Measurements from ENCODE around the gene AMIGO1.
A peak's percentile ranks its signal among the peaks of the same experiment; 100 is the strongest.

Gene AMIGO1

GRCh38 chr1:109488201-109488600 is 21.3 kb downstream of the AMIGO1 start:
- no CpG with 5 or more reads among the region's 5 CpGs for WGBS (ENCODE audit: extremely low coverage, insufficient coverage, insufficient read length)
- Histone ChIP-seq H3K4me2 (ENCODE audit: low read length) (no peak overlapping the region), H3K9ac (ENCODE audit: low read length) (no peak overlapping the region), H3K14ac (ENCODE audit: low read length) (no peak overlapping the region), H3K27me3 (ENCODE audit: insufficient read depth, low read length) (no peaks in the 10 kb centered on the region), H4K8ac (ENCODE audit: low read depth, low read length) (no peak overlapping the region), H3K9me3 (ENCODE audit: insufficient read depth, low read depth, low read length) (no peaks in the 10 kb centered on the region), H3K4ac (ENCODE audit: low read depth, low read length) (no peak overlapping the region), H4K91ac (ENCODE audit: low read depth, low read length) (no peak overlapping the region), H3K18ac (ENCODE audit: low read length) (no peak overlapping the region), H3K36me3 (ENCODE audit: control insufficient read depth in 1 of 2, insufficient read depth in 2 of 2, low read length in 2 of 2) (peaks cover 16 to 20% of the 10 kb centered on the region in 2 experiments), H2AK5ac (ENCODE audit: low read length) (no peak overlapping the region), H2BK12ac (ENCODE audit: low read length) (no peak overlapping the region), H3K4me1 (ENCODE audit: control insufficient read depth in 1 of 2, insufficient read depth in 2 of 2, low read length in 2 of 2) (peaks cover 10 to 12% of the 10 kb centered on the region in 2 experiments), H2BK5ac (ENCODE audit: low read depth, low read length, poor library complexity) (no peak overlapping the region), H3K23ac (ENCODE audit: low read length) (no peak overlapping the region), H3K79me1 (ENCODE audit: low read length) (peaks cover 6% of the 10 kb centered on the region), H3K79me2 (ENCODE audit: control insufficient read depth, insufficient read depth, low read length, poor library complexity) (peaks cover 4% of the 10 kb centered on the region), H2AFZ (ENCODE audit: insufficient read depth, low read length, poor library complexity) (no peak overlapping the region), H3K27ac (ENCODE audit: low read depth, low read length) (no peak overlapping the region), H3K4me3 (ENCODE audit: low read depth, low read length) (no peak overlapping the region), H4K12ac (ENCODE audit: low read depth, low read length) (no peak overlapping the region), H2BK120ac (ENCODE audit: insufficient read depth, low read length, poor library complexity) (no peak overlapping the region)
- no peak for DNase-seq

DNA sequence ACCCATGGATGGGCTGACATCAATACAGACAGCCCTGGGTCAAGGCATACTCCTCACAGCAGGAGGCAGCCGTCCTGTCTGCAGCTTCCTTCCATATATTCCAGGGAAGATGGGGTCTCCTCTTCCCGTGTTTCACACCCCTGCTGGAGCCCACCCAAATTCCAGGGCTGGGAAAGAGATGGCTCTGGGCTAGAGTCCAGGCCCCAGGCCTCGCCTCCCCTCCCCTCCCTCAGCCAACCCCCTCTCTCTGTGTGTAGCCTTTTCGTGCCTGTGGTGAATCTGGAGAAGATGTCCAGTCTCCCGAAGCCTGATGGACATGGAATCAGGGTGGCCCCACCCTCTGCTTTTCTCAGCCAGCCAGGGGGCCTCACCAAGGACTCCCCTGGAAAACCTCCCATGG is 22.3 kb downstream of the AMIGO1 start:
- Histone ChIP-seq H3K27ac (ENCODE audit: low read depth, low read length) (no peak overlapping the region), H4K91ac (ENCODE audit: low read depth, low read length) (no peak overlapping the region), H3K4me1 (ENCODE audit: control insufficient read depth in 1 of 2, insufficient read depth in 2 of 2, low read length in 2 of 2) (peaks cover 11 to 15% of the 10 kb centered on the region in 2 experiments), H3K23ac (ENCODE audit: low read length) (no peak overlapping the region), H3K18ac (ENCODE audit: low read length) (no peak overlapping the region), H2BK120ac (ENCODE audit: insufficient read depth, low read length, poor library complexity) (no peak overlapping the region), H4K8ac (ENCODE audit: low read depth, low read length) (no peak overlapping the region), H2AFZ (ENCODE audit: insufficient read depth, low read length, poor library complexity) (no peak overlapping the region), H3K14ac (ENCODE audit: low read length) (no peak overlapping the region), H3K9me3 (ENCODE audit: insufficient read depth, low read depth, low read length) (no peaks in the 10 kb centered on the region), H3K4me3 (ENCODE audit: low read depth, low read length) (no peak overlapping the region), H3K79me2 (ENCODE audit: control insufficient read depth, insufficient read depth, low read length, poor library complexity) (peaks cover 4% of the 10 kb centered on the region), H3K4ac (ENCODE audit: low read depth, low read length) (no peak overlapping the region), H3K79me1 (ENCODE audit: low read length) (peaks cover 6% of the 10 kb centered on the region), H4K12ac (ENCODE audit: low read depth, low read length) (no peak overlapping the region), H3K4me2 (ENCODE audit: low read length) (no peak overlapping the region), H3K27me3 (ENCODE audit: insufficient read depth, low read length) (no peaks in the 10 kb centered on the region), H2BK5ac (ENCODE audit: low read depth, low read length, poor library complexity) (no peak overlapping the region), H2BK12ac (ENCODE audit: low read length) (no peak overlapping the region), H2AK5ac (ENCODE audit: low read length) (no peak overlapping the region), H3K9ac (ENCODE audit: low read length) (no peak overlapping the region), H3K36me3 (ENCODE audit: control insufficient read depth in 1 of 2, insufficient read depth in 2 of 2, low read length in 2 of 2) (peaks cover 16 to 20% of the 10 kb centered on the region in 2 experiments)
- WGBS (ENCODE audit: extremely low coverage, insufficient coverage, insufficient read length): no CpG with 5 or more reads among the region's 5 CpGs
- no peak for DNase-seq

- no peak overlapping the region for H3K9ac ChIP-seq (ENCODE audit: low read length)
- H2BK5ac ChIP-seq (ENCODE audit: low read depth, low read length, poor library complexity): no peak overlapping the region
- peaks cover 4% of the 10 kb centered on the region for H3K79me2 ChIP-seq (ENCODE audit: control insufficient read depth, insufficient read depth, low read length, poor library complexity)
- H3K23ac ChIP-seq (ENCODE audit: low read length): no peak overlapping the region
- H3K36me3 ChIP-seq (ENCODE audit: control insufficient read depth in 1 of 2, insufficient read depth in 2 of 2, low read length in 2 of 2): peaks cover 9 to 18% of the 10 kb centered on the region in 2 experiments
- H2BK120ac ChIP-seq (ENCODE audit: insufficient read depth, low read length, poor library complexity): no peak overlapping the region
- no peak overlapping the region for H2AK5ac ChIP-seq (ENCODE audit: low read length)
- no peak overlapping the region for H3K4me3 ChIP-seq (ENCODE audit: low read depth, low read length)
- peaks cover 11 to 15% of the 10 kb centered on the region in 2 experiments for H3K4me1 ChIP-seq (ENCODE audit: control insufficient read depth in 1 of 2, insufficient read depth in 2 of 2, low read length in 2 of 2)
- H3K4me2 ChIP-seq (ENCODE audit: low read length): peak overlapping the region; percentile 87
- H3K4ac ChIP-seq (ENCODE audit: low read depth, low read length): no peak overlapping the region
- WGBS (ENCODE audit: extremely low coverage, insufficient coverage, insufficient read length): no CpG with 5 or more reads among the region's 3 CpGs
- H2AFZ ChIP-seq (ENCODE audit: insufficient read depth, low read length, poor library complexity): peak overlapping the region; percentile 75
- H3K18ac ChIP-seq (ENCODE audit: low read length): no peak overlapping the region
- no peak overlapping the region for H3K27ac ChIP-seq (ENCODE audit: low read depth, low read length)
- no peaks in the 10 kb centered on the region for H3K27me3 ChIP-seq (ENCODE audit: insufficient read depth, low read length)
- no peak overlapping the region for H4K8ac ChIP-seq (ENCODE audit: low read depth, low read length)
- H3K9me3 ChIP-seq (ENCODE audit: insufficient read depth, low read depth, low read length): no peaks in the 10 kb centered on the region
- H4K12ac ChIP-seq (ENCODE audit: low read depth, low read length): no peak overlapping the region
- H3K79me1 ChIP-seq (ENCODE audit: low read length): peaks cover 6% of the 10 kb centered on the region
- no peak overlapping the region for H2BK12ac ChIP-seq (ENCODE audit: low read length)
- H4K91ac ChIP-seq (ENCODE audit: low read depth, low read length): no peak overlapping the region
- no peak overlapping the region for H3K14ac ChIP-seq (ENCODE audit: low read length)
- no peak for DNase-seq
These were observed 24.5 kb downstream of the AMIGO1 start for GRCh38 chr1:109485001-109485400.

DNA sequence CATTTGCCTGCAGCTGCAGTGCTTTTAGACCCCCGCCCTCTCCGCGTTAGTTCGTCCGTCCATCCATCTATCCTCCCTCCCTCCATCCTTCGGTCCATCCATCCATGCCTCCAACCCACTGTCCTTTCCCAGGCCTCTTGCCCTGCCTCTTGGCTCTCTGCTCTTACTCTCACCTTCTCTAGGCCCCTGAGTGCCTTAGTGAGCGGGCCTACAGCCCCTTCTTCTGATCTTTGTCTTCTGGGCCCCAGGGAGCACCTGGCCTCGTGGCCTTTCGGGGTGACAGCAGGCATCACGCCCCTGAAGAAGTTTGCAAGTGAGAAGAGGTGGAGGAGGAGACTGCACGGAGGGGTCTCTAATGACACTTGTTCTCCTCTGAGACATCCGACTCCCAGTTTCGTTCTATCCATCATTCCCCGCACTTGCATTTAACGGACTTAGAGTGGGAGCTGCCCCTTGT is 25.0 kb downstream of the AMIGO1 start:
- H4K12ac ChIP-seq (ENCODE audit: low read depth, low read length): peak overlapping the region; percentile 39
- H3K27me3 ChIP-seq (ENCODE audit: insufficient read depth, low read length): no peaks in the 10 kb centered on the region
- peaks cover 6% of the 10 kb centered on the region for H3K79me1 ChIP-seq (ENCODE audit: low read length)
- peak overlapping the region; percentile 30 for H3K4ac ChIP-seq (ENCODE audit: low read depth, low read length)
- no peak overlapping the region for H3K23ac ChIP-seq (ENCODE audit: low read length)
- H3K27ac ChIP-seq (ENCODE audit: low read depth, low read length): no peak overlapping the region
- DNase-seq: no peak
- peak overlapping the region; percentile 81 for H3K4me3 ChIP-seq (ENCODE audit: low read depth, low read length)
- H3K9ac ChIP-seq (ENCODE audit: low read length): no peak overlapping the region
- peak overlapping the region; percentile 33 for H2BK12ac ChIP-seq (ENCODE audit: low read length)
- H3K18ac ChIP-seq (ENCODE audit: low read length): peak overlapping the region; percentile 51
- peak overlapping the region; percentile 27 for H2BK120ac ChIP-seq (ENCODE audit: insufficient read depth, low read length, poor library complexity)
- H3K4me2 ChIP-seq (ENCODE audit: low read length): peak overlapping the region; percentile 87
- H2BK5ac ChIP-seq (ENCODE audit: low read depth, low read length, poor library complexity): no peak overlapping the region
- WGBS (ENCODE audit: extremely low coverage, insufficient coverage, insufficient read length): no CpG with 5 or more reads among the region's 15 CpGs
- peak overlapping the region; percentile 50 for H2AK5ac ChIP-seq (ENCODE audit: low read length)
- H4K91ac ChIP-seq (ENCODE audit: low read depth, low read length): peak overlapping the region; percentile 58
- H2AFZ ChIP-seq (ENCODE audit: insufficient read depth, low read length, poor library complexity): peak overlapping the region; percentile 75
- peaks cover 4% of the 10 kb centered on the region for H3K79me2 ChIP-seq (ENCODE audit: control insufficient read depth, insufficient read depth, low read length, poor library complexity)
- no peaks in the 10 kb centered on the region for H3K9me3 ChIP-seq (ENCODE audit: insufficient read depth, low read depth, low read length)
- peaks cover 11 to 15% of the 10 kb centered on the region in 2 experiments for H3K4me1 ChIP-seq (ENCODE audit: control insufficient read depth in 1 of 2, insufficient read depth in 2 of 2, low read length in 2 of 2)
- peaks cover 8 to 16% of the 10 kb centered on the region in 2 experiments for H3K36me3 ChIP-seq (ENCODE audit: control insufficient read depth in 1 of 2, insufficient read depth in 2 of 2, low read length in 2 of 2)
- H3K14ac ChIP-seq (ENCODE audit: low read length): peak overlapping the region; percentile 63
- peak overlapping the region; percentile 80 for H4K8ac ChIP-seq (ENCODE audit: low read depth, low read length)

All from trophoblast cell (in vitro differentiated cells and primary cell).